T1000 (cell line): ENCODE results near the gene PLS1.

ENCODE experiments used
- DNase-seq: peaks from one replicate; lab custom pipeline; 2025; ENCODE audit warnings: mixed read lengths; lab: John Stamatoyannopoulos, UW

PLS1 gene

GRCh38 chr3:142642956-142643355 lies 46.8 kb downstream of the PLS1 start:
- no peak for DNase-seq

GRCh38 chr3:142644502-142644901 lies 48.3 kb downstream of the PLS1 start:
- DNase-seq = no peak

- DNase-seq = no peak
Observed at GRCh38 chr3:142645236-142645793, 49.1 kb downstream of the PLS1 start.

- no peak for DNase-seq
Observed at GRCh38 chr3:142646020-142646785, 50.0 kb downstream of the PLS1 start.

GRCh38 chr3:142647856-142648255 lies 51.7 kb downstream of the PLS1 start:
- DNase-seq = no peak

GRCh38 chr3:142648950-142649349 lies 52.8 kb downstream of the PLS1 start:
- DNase-seq = no peak

- DNase-seq = no peak
Observed at GRCh38 chr3:142650001-142650693, 54.0 kb downstream of the PLS1 start.

GRCh38 chr3:142651711-142652110 lies 55.5 kb downstream of the PLS1 start:
- DNase-seq = no peak

GRCh38 chr3:142652826-142653292 lies 56.7 kb downstream of the PLS1 start:
- DNase-seq = no peak

DNA sequence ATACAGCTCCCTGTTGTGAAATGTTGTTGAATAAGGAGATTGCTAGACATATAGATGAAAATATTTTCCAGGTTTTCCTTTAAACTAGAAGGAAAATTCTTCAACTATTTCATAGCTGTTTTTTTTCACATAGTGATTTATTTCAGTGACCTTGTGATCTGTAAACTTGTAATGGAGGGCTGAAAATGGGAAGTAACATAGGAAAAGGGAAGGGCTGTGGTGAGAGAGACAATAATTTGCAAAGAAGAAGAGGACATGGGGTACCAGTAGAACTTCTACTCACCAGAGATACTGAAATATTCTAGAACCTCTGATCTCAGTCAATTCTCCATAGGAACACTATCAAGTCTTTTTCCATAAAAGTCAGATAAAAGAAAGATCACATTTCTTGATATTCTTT lies 60.4 kb downstream of the PLS1 start:
- no peak for DNase-seq

GRCh38 chr3:142657033-142657432 lies 60.8 kb downstream of the PLS1 start:
- no peak for DNase-seq

DNA sequence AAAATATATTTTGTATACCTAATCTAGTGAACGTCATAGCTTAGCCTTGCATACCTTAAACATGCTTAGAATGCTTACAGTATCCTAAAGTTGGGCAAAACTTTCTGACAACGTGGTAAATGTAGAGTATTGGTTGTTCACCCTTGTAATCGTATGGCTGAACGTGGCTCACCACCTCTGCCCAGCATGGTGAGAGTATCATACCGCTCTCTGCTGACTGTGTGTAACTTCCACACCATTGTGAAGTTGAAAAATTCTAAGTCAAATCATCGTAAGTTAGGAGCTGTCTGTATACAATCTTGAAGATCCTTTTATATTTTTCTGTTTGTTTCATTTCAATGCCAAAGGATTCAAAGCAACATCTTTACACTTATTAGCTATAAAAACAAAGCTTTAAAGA lies 64.2 kb downstream of the PLS1 start:
- no peak for DNase-seq

DNA sequence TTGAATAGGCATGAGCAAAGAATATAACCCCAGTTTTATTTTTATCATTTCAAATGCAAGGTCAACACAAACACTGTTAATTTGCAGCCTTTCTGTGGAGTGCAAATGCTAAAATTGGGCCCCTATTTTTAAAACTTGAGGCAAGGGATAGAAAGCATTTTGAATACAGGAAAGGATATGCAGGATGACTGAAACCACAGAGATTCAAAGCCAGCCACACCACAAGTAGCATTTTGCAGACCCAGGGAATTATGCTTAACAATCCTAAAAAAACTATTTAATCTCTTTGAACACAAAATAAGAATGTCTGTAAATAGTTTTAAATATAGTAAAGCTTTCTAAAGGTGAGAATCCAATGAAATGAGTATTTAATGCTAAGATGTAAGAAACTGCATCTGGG lies 64.7 kb downstream of the PLS1 start:
- DNase-seq = no peak

DNA sequence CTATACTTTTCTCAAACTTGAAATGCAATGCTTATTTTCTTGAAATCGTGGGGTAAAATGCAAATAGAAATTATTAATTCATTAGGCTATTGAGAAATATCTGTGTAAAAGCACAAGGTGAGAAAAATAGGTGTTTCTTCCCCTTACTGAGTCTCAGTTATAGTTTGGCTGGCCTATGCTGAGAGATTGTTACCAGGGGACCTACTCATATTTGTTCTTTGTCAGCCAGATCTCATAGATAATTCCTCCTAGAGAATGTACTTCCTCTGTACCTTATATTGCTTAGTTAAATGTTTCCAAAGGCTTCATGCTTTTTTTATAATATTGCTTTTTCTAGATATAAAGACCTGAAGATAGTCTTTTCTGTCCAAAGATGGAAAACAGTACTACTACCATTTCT lies 67.7 kb downstream of the PLS1 start:
- DNase-seq = no peak

- no peak for DNase-seq
Observed at GRCh38 chr3:142664311-142664710, 68.1 kb downstream of the PLS1 start.

- DNase-seq = no peak
Observed at GRCh38 chr3:142664819-142665218, 68.6 kb downstream of the PLS1 start.

DNA sequence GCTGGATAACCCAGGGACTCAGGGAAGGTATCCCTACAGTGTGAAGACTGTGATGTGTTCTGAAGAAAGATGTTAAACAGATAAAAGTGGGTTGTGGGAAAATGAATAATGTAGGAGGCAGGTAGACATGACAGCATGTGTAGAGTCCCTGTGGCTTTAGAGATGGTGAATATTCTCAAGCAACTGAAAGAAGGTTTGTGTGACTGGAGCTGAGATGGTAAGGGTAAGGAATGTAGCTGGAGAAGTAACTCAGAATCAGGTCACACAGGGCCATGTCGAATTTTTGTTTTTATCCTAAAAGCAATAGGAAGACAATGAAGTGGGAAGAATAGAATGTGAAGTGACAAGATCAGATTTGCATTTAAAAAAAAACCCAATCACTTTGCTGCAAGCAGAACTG lies 73.9 kb downstream of the PLS1 start:
- no peak for DNase-seq

DNA sequence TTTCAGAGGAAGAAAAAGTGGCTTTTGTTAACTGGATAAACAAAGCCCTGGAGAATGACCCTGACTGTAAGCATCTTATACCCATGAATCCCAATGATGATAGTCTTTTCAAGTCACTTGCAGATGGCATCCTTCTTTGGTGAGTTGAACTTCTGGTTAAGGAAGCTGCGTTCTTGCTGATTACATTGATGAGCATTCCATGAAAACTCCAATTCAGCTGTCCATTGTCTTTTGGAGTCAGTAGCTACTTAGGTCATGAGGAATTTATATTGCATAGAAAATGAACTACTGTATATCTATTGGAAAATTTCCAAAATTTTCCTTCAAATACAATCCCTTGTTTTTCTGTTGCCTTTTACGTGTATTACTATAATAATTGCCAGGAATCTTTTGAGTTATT lies 80.0 kb downstream of the PLS1 start:
- DNase-seq = no peak

DNA sequence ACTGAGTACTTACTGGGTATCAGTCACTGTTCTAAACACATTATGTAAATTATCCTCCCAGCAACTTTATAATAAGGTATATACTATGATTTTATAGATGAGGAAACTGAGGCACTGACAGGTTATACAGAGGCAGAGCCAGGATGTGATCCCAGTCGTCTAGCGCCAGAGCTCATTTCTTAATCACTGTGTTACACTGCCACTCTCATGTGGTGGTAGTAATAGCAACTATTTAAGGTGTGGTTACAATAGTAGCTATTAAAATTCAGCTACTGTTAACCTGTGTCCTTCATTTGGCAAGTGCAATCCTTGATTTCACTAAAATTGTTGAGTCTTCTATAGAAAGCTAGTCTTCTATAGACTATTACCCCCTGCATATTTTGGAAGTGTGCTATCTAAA lies 84.5 kb downstream of the PLS1 start:
- DNase-seq = no peak

GRCh38 chr3:142690613-142691012 lies 94.4 kb downstream of the PLS1 start:
- no peak for DNase-seq

GRCh38 chr3:142691527-142691926 lies 95.3 kb downstream of the PLS1 start:
- DNase-seq = no peak

- no peak for DNase-seq
Observed at GRCh38 chr3:142693136-142693853, 97.1 kb downstream of the PLS1 start.

DNA sequence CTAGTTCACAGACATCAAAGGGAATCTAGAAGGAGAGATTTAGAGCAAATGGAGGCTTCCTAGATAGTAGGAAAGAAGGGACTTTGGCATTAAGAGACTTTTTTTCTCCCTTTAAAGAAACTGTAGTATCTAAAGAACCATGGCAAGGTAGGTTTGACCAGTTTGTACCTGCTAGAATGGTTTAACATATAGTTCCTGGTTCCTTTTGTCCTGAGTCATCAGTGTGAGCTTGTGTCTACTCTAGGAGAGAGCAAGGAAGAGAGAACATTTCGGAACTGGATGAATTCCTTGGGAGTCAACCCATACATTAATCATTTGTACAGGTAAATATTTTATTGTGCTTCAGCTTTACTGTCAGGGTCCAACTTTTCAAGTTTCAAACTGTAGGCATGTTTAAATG lies 98.0 kb downstream of the PLS1 start:
- no peak for DNase-seq
